ENCODE data around the gene YAP1. TPM values are rescaled to one million over a fixed set of nuclear protein-coding genes. Genes with fewer than 3 reads are reported as not detected.
"Not testable (repeated sequence)": the region's sequence is repeated elsewhere in the genome, so short reads cannot be mapped to it uniquely, and the experiment has no call there.

Gene YAP1
- total RNA-seq, 1 donor = not detected

DNA sequence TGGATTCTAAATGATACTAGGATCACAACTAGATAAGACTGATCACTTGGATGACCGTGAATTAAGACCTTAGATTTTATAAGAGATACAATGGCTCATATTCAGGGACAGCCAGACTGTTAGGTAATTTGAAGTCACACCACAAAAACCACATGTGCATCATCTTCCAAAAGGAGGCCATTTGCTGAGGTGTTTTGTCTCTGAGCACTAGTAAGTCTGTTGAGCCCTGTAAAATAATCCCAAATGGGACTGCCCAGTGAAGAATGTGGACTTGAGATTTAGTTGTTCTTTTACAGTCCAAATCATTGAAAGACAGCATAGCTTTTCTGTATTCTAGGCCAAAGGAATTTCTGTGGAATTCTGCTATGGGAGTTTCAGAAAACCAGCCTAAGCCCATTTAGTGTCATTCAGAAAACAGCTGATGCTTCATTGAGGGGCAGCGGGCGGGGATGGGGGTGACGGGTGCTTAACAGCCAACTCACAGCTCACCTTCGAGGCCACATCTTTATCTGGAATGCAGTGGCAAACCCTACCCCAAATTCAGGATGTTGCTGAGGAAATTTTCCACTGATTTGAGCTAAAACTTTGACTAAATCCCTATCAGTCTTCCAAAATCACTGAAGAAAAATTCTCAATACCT, 127.0 kb downstream of the YAP1 start:
- no peak for DNase-seq (ENCODE audit: low read depth in 2 of 3, low spot score in 2 of 3)

DNA sequence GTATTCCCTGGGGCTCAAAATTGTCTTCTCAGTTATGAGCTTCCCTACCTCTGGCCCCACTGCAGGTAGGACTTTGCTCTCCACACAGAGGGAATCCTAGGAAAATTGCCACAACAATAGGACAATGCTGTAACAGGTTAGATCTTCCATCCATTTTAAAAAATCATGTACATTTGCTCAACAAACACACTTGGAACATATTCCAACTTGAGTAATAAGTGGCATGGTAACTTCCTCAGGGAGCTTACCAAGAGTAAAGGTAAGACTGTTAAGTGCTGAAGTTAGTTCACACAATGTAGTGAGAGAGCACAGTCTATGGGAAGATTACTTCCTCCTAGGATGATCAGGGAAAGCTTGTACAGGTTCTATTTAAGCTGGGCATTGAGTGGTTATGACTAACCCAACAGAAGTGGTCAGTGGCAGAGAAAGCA, 128.2 kb downstream of the YAP1 start:
- DNase-seq (ENCODE audit: low read depth in 2 of 3, low spot score in 2 of 3) = no peak

DNA sequence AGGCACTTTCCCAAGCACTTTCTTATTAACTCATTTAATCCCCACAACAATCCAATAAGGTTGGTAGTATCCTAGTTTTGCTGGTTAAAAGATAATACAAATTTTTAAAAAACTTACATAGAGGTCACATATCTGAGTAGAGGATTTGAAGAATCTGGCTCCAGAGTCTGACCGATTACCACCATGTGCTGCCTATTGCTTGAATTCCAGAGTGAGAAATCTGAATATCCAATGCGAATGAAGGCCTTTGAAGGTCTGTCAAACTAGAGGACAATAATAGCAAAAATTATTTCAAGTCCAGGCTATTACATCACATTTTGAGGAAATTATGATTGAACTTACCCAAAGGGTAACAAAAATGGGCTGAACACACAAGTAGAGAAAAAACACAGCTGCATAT, 129.2 kb downstream of the YAP1 start:
- DNase-seq (ENCODE audit: low read depth in 2 of 3, low spot score in 2 of 3) = no peak

DNA sequence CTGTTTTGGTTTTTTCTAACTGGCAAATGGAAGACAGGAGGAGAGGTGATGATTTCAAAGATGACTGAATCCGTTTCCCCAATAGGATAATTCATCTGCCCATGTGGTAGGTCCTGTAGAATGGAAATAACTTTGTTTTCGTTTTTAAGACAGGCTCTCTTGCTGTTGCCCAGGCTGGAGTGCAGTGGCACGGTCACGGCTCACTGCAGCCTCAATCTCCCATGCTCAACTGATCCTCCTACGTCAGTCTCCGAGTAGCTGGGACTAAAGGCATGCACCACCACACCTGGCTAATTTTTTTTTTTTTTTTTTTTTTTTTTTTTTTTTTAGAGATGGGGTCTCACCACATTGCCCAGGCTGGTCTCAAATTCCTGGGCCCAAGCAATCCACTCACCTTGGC, 129.7 kb downstream of the YAP1 start:
- no peak for DNase-seq (ENCODE audit: low read depth in 2 of 3, low spot score in 2 of 3)

DNA sequence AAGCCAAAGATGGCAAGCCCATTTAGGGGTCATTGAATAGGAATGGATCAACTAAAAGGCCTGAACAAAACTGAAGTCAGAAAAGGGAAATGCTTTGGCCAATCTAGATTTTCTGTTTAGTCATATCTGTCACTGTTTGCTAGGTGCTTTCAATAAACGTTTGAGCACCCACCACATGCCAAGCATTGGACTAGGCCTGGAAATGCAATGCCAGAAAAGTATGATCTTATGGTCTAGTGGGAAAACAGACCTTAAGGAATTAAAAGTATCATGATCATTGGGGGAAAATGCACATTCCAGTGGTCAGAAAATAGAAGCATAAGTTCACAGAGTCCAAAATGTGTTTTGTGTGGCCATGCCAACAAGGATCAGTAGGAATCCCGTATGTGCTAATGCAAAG, 130.3 kb downstream of the YAP1 start:
- peak in 1 of 3 donors; percentile 8 for DNase-seq (ENCODE audit: low read depth in 2 of 3, low spot score in 2 of 3)

DNA sequence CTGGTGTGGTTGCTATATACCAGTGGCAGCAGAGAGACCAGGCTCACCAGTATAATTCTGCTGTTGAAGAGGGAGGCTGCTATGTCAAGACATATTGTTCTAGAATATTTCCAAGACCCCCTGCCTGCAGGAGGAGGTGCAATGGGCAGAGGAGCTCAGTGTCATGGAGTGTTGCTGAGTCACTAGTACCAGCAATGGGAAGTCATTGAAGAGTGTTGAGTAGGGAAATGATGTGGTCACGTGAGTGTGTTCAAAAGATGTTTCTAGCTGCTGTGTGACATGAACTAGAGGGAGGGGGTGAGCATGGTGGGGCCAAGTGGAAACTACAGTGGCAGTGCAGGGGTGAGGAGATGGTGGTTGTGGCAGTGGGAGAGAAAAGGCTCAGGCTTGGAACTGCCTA, 130.8 kb downstream of the YAP1 start:
- peak in 2 of 3 donors; percentile 30 to 43 for DNase-seq (ENCODE audit: low read depth in 2 of 3, low spot score in 2 of 3)

DNA sequence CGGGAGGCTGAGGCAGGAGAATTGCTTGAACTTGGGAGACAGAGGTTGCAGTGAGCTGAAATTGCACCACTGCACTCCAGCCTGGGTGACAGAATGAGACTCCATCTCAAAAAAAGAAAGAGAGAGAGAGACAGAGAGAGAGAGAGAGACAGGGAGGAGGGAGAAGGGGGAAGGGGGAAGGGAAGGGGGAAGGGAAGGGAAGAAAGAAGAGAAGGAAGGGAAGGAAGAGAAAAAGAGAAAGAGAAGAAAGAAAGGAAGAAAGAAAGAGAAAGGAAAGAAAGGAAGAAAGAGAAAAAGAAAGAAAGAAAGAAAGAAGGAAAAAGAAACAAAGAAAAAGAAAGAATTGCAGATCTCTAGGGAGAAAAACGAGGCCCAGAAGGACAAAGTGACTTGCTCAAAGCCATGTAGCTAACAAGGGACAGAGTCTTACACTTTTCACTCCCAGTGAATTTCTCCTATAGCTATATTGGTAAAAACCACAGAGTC, 133.2 kb downstream of the YAP1 start:
- DNase-seq (ENCODE audit: low read depth in 2 of 3, low spot score in 2 of 3) = no peak

DNA sequence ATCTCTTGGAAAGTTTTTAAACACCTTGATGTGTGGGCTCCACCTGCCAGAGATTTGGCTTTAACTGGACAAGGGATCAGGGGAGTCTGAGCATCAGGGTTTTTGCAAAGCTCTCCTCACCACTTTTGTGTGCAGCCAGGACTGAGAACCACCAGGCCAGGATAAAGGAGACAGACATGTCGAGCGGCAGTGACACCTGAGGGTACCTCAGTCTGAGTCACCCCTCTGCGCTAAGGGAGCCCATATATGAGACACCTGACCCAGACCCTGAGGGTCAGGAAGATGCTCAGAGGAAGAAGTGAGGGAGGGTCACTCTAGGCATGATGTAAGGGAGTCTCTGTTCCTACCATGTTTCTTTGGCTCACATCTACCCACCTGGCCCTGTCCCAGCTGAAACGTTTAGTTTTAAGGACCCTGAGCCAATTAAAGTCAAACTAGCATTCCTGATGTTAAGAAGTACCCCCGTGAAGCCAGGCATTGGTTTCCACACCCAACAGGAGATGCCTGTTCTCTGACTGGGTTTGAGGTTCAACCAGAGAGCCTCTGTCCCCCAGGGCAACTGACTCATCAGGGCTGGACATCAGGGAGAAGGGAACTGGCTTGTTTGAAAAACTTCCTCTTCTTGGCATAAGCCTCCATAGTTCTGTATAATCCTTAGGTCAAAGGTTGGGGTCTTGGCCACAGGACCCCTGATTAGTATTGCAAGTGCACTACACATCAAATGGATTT, 134.6 kb downstream of the YAP1 start:
- no peak for DNase-seq (ENCODE audit: low read depth in 2 of 3, low spot score in 2 of 3)

DNA sequence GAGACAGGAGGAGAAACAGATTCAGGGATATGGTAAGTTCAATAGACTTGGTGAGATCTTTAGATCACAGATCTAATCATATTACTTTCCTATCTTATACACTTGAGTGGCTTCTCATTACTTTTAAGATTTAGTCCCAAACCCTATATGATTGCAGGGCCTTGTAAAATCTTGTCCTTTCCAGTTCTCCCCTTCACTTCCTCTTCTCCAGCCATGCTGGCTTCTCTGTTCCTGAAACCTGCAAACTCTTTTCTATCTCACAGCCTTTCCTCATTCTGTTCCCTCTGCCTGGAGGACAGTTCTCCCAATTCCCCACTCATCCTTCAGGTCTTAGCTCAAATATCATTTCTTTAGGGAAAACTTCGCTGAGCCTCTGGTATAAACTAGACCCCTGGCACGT, 141.2 kb downstream of the YAP1 start:
- no peak for DNase-seq (ENCODE audit: low read depth in 2 of 3, low spot score in 2 of 3)

DNA sequence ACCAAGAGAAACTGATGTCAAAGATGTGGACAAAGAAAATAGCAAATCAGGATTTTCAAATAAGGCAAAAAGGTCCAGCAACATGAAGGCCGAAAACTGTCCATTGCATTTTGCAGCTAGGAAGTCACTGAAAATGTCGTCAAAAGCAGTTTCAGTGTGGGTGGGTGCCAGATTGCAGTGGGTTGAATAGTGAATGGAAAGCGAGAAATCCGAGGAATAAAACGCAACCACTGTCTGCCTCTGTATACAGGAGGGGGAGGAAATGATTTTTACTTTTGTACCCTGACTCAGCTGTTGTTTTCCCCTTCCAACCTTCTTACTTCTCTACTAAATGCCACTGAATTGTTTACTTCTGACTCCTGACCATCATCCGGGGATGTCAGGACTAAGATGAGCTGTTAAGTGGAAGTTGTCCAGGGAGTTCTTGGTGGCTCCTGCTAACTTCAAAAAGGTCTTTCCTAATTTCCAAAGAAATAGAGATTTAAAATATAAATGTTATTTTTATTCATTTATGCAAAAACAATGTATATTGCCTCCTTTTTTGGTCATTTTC, 142.2 kb downstream of the YAP1 start:
- DNase-seq (ENCODE audit: low read depth in 2 of 3, low spot score in 2 of 3) = no peak

DNA sequence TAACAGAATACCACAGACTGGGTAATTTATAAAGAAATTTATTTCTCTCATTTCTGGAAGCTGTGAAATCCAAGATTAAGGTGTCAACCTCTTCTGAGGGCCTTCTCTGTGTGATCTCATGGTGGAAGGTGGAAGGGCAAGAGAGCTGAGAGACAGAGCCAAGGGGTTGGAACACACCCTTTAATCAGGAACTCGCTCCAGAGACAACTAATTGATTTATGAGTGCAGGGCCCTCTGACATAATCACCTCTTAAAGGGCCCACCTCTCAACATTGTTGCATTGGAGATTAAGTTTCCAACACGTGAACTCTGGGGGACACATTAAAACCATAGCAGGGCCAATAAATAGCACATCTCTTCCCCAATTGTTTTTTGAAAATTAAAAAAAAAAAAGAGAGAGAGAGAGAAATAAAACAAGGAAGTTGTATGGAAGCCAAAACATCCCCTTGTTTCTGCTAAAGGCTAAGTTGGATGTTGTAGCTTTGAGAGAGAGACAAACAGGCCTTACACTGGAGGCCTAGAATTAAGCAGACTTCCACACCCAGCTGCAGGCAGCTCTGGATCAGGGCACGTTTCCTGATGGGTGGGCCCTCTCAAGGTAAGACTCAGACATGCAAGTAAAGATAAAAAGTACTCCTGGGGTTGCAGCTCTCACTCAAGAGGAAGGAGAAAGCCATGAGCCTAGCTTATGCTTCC, 142.9 kb downstream of the YAP1 start:
- DNase-seq (ENCODE audit: low read depth in 2 of 3, low spot score in 2 of 3) = peak in 1 of 3 donors; percentile 26

DNA sequence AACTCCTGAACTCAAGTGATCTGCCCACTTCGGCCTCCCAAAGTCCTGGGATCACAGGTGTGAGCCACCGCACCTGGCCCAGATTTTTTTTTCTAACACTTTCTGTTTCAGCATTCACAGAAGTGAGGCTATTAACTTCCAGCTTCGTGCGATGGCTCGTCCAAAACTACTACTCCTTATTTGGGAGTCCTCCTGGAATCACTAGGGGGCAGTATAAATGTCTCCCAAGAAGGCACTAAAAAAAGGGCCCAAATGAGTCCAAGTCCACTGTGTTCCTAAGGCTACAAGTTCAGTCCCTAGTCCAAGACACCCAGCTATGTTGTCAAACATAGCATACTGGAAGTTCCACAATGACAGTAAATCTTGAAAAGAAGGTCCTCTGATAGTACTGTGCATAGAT, 143.8 kb downstream of the YAP1 start:
- DNase-seq (ENCODE audit: low read depth in 2 of 3, low spot score in 2 of 3) = peak in 1 of 3 donors; percentile 15

DNA sequence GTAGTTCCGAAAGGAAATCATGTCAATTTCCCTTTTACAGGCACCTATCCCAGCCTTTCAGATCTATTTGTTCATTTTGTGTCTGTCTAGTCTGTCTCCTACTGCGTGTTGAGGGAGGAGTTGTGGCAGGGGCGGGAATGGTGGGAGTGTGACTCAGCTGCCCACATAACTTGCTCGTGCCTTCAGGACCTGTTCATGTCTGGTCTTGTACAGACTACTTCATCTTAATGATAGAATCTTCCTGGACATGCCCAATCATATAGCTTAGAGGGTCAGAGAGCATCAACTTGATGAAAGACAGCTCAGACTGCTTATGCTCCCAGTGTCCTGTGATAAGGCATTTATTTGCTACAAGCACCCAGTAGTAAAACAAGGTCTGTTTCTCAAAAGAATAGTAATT, 146.0 kb downstream of the YAP1 start:
- no peak for DNase-seq (ENCODE audit: low read depth in 2 of 3, low spot score in 2 of 3)

DNA sequence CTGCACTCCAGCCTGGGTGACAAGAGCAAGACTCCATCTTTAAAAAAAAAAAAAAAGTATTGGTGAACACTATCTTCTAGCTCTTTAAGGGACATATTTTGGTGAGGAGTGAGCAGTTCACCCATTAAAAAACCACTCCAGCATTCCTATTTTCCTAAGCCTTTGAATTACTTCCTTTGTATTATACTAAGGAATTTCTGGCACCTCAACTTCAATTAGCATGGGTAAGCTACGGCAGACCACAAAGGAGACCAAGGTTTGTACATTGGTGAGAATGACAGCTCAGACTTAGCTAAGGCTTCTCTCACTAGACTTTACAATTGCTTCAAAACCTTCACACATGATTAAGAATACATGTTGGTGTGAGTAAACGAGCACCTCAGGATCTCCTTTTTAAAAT, 150.0 kb downstream of the YAP1 start:
- DNase-seq (ENCODE audit: low read depth in 2 of 3, low spot score in 2 of 3) = no peak

DNA sequence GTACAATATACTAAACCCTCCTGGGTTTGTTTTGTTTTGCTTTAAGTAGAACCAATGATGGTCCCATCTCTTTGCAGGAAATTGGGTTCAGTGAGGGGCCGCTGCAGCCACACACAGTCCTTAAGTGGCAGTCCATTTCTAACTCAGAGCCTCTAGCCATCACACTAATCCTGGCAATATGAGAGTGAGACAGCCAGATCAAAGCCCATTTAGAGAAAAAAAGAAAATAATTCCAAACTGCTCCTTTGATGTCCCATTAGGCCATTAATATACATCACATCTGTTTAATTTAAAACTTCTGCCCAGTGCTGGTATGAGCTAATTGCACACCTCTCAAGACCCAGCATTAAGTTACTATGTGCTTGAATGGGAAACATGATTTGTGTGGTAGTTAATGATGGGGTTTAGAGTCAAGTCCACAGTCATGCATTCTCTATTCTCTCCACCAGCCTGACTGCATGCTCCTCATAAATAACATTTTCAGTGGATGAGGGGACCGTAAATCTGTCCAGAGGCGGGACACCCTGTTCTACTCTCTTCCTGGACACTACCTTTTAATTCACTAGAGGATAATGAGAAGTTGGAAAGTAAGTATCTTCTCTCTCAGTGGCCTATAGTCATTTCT, 153.2 kb downstream of the YAP1 start:
- no peak for DNase-seq (ENCODE audit: low read depth in 2 of 3, low spot score in 2 of 3)

DNA sequence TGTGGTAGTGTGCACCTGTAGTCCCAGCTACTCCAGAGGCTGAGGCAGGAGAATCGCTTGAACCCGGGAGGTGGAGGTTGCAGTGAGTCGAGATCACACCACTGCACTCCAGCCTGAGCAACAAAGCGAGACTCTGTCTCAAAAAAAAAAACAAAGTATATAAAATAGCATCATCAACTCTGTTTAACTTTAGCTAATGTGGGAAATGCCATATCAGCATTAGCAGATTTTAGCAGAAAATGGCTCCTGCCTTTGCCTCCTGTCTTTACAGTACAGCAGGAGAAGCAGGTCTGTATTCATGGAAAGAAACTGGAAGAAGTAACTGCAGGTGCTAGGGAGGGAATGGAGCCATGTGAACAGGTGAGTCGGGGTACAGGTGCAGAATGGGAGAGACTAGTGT, 154.5 kb downstream of the YAP1 start:
- not testable (repeated sequence) for DNase-seq (ENCODE audit: low read depth in 2 of 3, low spot score in 2 of 3)

DNA sequence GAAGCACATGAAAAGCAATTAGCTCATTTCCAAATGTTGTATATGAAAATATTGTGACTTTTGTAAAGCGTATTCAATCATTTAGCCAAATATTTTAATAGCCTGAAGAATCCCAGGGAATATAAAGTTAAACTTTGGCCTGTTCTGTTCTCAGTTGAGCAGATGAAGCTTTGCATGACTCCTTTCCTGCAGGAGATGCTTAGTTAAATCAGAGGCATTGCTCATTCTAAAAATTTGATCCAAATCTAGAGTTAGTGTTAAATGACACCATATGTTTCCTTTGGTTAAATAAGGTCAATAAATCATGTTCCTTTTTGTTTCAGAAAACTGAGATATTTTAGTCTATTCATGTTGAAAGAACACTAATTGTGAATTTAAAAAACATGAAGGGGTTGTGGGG, 155.9 kb downstream of the YAP1 start:
- peak in 1 of 3 donors; percentile 26 for DNase-seq (ENCODE audit: low read depth in 2 of 3, low spot score in 2 of 3)

DNA sequence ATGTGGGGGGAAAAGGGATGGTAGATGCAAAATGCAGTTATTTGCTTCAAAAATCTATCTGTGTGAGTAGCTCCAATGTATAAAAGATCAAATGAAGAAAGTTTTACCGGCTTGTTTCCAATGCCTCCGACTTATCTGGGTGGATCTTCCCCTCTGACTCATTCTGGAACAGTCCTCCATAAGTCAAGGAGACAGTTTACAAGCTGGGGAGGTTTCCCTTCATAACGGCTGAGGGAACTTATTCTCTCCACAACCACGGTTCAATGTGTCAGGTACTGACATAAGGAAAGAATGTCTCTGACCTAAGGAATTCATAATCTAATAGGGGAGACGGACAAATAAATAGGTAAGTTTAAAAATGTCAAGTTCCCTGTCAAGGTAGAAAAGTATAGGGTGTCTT, 157.4 kb downstream of the YAP1 start:
- DNase-seq (ENCODE audit: low read depth in 2 of 3, low spot score in 2 of 3) = no peak

DNA sequence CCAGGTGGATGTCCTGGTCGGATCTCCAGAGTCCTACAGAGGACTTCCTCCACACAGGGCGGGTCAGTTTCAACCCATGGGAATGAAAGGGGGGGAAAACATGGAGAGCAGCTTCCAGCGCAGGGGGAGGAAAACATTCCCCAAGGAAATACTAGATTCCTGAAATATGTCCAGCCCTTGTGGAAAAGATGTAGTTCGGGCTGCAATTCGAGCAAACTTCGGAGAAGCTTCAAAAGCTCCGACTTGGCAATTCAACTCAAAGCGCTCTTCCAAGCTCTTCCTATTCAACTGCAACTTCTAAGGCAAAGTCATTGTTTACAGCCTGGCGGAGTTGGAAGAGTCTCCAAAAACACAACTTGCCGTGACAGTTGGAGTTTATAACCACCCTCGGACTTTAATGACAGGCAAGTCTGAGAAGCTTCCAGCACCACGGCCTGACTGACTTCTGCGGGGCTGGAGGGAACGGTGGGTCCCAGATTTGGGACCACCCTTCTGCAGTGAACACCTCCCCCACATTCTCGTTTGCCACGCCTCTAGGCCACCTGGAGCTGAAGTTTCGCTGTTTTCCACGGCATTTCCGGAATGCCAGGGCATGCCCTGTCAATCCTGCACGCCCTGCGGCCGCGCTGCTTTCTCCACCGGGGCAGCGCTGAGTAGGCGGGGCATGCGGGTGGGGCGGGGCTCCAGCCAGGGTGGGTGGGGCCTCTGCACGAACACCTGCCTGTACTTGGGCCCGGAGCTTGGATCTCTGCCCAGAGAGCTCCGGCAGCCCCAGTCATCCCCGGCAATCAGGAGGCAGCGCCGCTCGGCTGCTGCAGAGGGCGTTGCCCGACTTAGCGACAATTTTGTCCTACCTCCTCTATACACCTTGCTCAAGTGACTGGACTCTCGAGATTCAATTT, 158.1 kb downstream of the YAP1 start:
- peak; percentile 80 to 87 (median 87) for DNase-seq (ENCODE audit: low read depth in 2 of 3, low spot score in 2 of 3)

DNA sequence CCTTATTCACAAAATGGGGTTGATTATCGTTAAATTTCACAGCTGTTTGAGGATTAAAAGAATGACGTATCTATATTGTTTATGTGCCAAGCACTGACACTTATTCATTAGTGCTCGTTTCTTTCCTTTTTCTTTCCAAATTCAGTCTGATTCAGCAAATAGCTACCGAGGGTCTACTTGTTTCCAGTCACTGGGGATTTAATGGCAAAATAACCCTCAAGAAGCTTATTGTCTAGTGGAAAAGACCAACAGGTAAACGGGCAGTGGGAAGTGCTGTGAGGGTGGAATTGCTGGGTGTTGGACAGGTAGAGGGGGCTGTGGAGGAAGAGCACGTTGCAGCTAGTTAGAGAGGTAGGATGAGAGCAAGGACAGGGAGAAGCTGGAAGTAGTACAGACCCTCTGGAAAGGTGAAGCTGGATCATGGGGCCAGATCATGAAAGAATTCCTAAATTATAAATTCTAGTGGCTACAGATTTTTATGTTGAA, 158.8 kb downstream of the YAP1 start:
- DNase-seq (ENCODE audit: low read depth in 2 of 3, low spot score in 2 of 3) = no peak

Data from hematopoietic multipotent progenitor cell (in vitro differentiated cells).